ENCODE results near the gene GRID1.
"Not testable (repeated sequence)": the region's sequence is repeated elsewhere in the genome, so short reads cannot be mapped to it uniquely, and the experiment has no call there.

The GRID1 gene

DNA sequence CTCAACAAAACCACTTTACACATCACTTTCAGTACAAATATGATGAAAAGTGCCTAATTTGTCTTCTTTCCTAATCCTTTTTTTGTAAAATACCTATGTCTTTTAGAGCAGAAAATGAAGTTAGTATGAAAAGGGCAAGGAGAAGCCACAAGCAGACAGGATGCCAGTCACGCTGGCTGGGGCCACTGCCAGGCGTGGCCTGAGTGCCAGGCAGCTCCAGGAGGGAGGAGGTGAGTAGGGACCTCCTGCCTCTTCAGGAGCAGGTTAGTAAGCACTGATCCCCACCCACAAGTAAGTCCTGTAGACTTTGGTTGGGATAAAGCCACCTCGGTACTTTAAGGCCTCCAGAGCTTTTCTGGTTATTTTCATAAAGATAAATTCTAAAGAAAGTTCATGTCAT, 432.0 kb downstream of the GRID1 start:
- no peak for DNase-seq

GRCh38 chr10:85929993-85930392, 436.6 kb downstream of the GRID1 start:
- DNase-seq: not testable (repeated sequence)

- no peak for DNase-seq
Measured at GRCh38 chr10:85927952-85928665, 438.5 kb downstream of the GRID1 start.

- DNase-seq: no peak
Measured at GRCh38 chr10:85926986-85927385, 439.6 kb downstream of the GRID1 start.

GRCh38 chr10:85926136-85926535, 440.5 kb downstream of the GRID1 start:
- DNase-seq: no peak

GRCh38 chr10:85925201-85925750, 441.3 kb downstream of the GRID1 start:
- DNase-seq: no peak

DNA sequence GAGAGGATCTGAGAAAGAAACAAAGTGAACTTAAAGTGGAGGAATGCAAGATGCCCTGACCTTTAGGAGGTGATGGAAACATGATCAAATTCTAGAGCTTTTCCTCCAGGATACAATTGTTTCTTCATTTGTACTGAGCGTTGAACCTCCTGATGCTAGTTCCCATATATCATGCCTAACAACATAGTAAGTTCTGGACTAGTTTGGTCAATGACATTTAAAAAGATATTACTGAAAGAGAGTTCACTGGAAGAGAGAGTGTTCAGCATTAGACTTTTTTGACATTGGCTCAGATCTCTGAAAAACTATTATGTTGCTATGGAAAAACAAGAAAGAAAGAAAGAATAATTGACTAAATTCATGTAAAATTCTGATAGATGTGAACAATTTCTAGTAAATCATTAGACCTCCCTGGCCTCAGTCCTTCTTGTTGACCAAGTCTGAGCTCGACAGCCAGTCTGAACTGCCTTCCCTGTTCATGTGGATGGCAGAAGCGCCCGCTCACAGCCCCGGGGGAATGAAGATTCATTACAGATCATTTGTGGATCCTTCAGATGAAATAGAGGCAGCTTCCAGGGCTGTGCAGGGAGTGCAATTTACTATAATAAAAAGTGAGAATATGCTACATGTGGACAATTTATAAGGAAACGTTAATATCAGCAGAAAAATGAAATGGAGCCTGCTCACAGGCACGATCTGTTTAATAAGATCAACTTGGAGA, 442.1 kb downstream of the GRID1 start:
- no peak for DNase-seq

DNA sequence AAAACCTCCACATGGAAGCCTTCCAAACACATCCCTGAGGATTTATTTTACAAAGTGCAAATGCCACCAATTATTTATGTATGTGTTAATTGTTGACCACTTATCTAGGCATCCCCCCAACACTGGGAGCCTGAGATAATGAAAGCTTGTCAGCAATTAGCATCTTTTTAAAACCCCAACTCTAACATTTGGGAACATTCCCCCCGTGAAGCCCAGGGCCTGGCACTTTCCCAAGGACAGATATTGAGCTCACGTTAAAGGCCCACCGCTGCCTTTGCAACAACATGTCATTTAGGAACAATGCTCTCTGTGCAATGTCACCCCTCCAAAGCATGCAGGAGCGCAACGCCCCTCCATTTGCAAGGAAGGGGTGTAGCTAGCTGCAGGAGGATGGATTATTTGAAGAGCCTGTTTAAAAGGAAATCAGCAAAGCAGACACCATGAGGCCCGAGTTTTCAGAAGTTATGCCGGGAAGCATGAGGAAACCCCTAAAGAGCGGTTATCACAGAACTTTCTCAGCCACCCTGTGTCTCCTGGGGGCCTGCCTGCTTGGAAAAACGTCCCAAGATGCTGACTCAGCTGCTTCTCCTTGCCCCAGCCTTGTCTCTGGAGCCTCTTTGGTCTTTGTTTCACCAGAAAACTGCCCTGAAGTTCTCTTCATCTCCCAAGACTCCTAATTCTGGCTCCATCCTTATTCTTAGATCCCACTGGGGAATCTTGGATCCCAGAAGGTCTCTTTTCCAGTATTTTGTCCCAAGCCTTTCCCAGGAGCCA, 444.1 kb downstream of the GRID1 start:
- peak; percentile 34 for DNase-seq

- no peak for DNase-seq
Measured at GRCh38 chr10:85921789-85922188, 444.8 kb downstream of the GRID1 start.

DNA sequence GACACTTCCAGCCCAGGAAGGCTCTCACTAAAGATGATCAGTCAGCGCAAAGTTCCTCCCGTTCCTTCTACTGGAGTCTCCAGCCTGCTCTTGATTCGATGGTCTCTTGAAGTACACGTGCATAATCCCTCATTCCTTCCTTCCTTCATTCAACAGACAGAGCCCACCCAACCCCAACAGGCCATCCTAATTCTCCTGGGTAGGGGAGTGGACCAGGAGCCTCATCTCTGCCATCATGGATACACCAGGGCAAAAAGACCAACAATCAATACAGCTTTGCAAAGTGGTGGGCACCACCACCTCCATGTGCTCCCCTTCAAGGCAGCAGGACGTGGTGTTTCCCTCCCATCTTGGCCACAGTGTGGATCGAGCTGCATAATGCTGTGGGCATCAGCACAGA, 446.3 kb downstream of the GRID1 start:
- DNase-seq: no peak

DNA sequence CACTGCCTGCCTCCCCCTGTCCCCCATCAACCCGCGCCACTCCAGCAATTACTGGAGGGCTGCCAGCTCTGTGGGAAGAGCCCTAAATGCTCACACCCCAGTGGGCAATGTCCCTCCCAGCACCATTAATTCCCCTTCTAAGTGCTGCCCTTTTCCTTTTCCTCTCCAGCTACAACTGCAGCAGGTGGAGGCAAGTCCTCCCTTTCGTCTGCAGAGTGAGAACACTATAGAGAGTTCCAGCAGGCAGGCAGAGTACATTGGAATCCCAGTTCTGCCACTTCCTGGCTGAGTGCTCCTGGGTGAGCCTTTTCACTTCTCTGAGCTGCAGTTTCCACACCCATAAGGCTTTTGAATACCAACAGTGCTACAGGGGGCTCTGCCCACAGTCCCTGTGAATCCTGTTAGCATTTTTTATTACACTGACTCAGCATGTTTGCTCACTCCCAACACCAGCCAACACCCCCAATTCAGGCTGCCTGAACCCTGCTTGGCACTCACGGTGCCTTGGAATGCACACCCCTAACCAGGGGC, 447.0 kb downstream of the GRID1 start:
- peak; percentile 81 for DNase-seq

GRCh38 chr10:85918371-85918770, 448.2 kb downstream of the GRID1 start:
- no peak for DNase-seq

GRCh38 chr10:85917601-85918000, 449.0 kb downstream of the GRID1 start:
- no peak for DNase-seq

- DNase-seq: peak; percentile 22
Measured at GRCh38 chr10:85916994-85917573, 449.5 kb downstream of the GRID1 start.

DNA sequence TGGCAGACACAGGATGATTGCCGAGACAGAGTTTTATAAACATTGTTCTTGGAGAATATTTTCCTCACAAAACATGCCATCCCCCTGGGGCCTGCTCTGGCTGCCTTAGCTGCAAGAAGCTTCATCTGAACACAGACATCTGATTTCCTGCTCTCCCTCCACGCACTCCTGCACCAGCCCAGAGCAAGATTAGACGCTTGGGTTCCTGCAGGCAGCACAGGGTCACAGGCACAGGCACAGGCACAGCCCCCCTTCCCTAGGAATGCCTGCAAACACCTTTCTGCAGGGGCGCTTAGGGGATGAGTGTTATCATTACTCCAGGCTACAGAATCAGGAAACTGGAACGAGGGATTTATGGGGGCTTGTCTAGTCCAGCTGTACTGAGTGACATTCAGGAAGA, 450.3 kb downstream of the GRID1 start:
- no peak for DNase-seq

DNA sequence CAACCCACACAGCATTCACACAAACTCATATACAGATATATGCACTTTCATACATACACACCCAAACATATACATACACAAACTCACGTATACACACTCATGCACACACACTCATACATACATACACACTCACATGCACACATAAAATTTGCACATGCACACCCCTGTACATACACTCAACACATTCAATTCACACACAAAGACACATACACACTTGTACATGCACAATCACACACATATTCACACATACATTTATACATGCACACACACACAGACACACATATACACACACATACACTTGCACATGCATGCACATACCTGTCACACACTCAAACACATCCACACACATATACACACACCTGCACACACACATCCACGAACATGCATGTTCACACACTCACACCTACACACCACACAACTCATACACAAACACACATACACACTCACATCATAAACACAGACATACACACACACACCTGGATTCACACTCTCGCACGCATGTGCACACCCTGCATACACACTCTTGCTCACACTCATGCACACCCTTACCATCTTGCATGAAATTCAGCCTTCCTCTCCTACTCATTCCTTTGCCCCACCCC, 451.2 kb downstream of the GRID1 start:
- no peak for DNase-seq

GRCh38 chr10:85914720-85915119, 451.9 kb downstream of the GRID1 start:
- no peak for DNase-seq

- no peak for DNase-seq
Measured at GRCh38 chr10:85908462-85908861, 458.1 kb downstream of the GRID1 start.

DNA sequence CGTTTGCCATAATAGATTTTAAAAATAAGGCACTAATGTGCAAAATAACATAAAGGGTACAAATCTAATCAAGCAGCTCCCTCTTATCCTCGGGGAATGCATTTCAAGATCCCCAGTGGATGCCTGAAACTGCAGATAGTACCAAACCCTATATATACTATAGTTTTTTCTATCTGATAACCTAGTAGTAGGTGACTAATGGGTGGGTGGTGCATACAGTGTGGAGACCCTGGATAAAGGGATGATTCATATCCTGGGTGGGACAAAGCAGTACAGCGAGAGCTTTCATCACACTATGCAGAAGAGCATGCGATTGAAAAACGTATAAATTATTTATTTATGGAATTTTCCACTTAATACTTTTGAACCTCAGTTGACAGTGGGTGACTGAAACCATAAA, 464.5 kb downstream of the GRID1 start:
- no peak for DNase-seq

GRCh38 chr10:85901599-85901998, 465.0 kb downstream of the GRID1 start:
- DNase-seq: no peak

DNA sequence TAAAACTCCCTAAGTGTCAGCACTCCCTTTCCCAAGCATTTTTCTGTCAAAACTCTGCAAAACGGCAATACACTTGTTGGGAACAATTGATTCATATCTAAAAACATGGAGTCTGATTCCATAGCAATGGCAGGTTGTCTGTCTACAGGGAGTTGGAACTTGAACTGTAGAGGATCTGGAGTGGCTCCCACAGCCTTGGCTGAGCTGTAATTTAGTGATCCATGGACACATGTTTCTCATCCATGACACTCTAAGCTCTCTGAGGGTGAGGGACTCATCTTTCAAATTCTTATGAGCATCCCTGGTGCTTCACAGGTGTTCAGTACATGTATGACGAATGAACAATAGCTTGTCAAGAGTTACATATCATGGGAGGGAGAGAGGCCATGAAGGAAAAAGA, 466.1 kb downstream of the GRID1 start:
- no peak for DNase-seq

DNA sequence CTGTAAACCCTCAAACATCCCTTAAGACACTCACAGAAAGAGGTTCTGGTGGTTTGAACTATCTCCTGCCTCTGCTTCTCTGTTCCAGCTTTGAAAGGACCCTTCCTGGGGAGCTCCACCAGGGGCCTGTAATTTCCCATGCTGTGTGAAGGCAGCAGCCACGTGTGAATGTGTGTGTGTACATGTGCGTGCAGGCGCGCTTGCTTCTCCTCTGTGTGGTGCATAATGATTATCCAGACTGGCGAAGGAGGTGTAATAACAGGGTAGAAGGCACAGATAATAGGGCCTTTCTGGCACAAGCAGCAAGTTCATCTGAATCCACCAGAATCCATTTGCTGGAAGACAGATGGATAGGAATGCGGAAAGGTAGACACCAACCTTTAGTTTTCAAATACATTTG, 466.5 kb downstream of the GRID1 start:
- DNase-seq: peak; percentile 69
